Activated CD4-positive, alpha-beta T cell treated with anti-CD3 and anti-CD28 coated beads, Interleukin-2, amount 10 ng/mL, durations not matched to agents 24 days and 14 days (primary cell): ENCODE data around the gene AJM1. TPM values are rescaled to one million over a fixed set of nuclear protein-coding genes. Genes with fewer than 3 reads are reported as not detected.

ENCODE experiments used
- DNase-seq: peaks from one replicate; pipeline ENCODE4 v3.0.0; 2022
- H3K27ac Mint-ChIP-seq: one replicate; pipeline ENCODE4 v1.8.0; 2022; ENCODE audit warnings: mild to moderate bottlenecking, mixed read lengths
- H3K27me3 Mint-ChIP-seq: one replicate; pipeline ENCODE4 v1.8.0; 2022; ENCODE audit warnings: mixed read lengths
- H3K36me3 Mint-ChIP-seq: one replicate; pipeline ENCODE4 v1.8.0; 2022; ENCODE audit warnings: low read depth, mild to moderate bottlenecking, mixed read lengths
- H3K4me1 Mint-ChIP-seq: one replicate; pipeline ENCODE4 v1.8.0; 2021; ENCODE audit warnings: mixed read lengths
- H3K4me3 Mint-ChIP-seq: one replicate; pipeline ENCODE4 v1.8.0; 2022; ENCODE audit warnings: mild to moderate bottlenecking, moderate library complexity, mixed read lengths
- H3K9me3 Mint-ChIP-seq: one replicate; pipeline ENCODE4 v1.8.0; 2021; ENCODE audit warnings: mixed read lengths
- intact Hi-C: fragments of 100-400 bp; cut with micrococcal nuclease; formaldehyde crosslinking; loops from one replicate; pipeline ENCODE4 v1.15.1; 2023
- total RNA-seq: library from RNA; stranded (reverse); gene quantifications from 2 replicates; pipeline ENCODE4 v1.2.3, GENCODE V29; 2022

The AJM1 gene
- total RNA-seq, 1 donor from 2014 or later = 5.7 TPM

DNA sequence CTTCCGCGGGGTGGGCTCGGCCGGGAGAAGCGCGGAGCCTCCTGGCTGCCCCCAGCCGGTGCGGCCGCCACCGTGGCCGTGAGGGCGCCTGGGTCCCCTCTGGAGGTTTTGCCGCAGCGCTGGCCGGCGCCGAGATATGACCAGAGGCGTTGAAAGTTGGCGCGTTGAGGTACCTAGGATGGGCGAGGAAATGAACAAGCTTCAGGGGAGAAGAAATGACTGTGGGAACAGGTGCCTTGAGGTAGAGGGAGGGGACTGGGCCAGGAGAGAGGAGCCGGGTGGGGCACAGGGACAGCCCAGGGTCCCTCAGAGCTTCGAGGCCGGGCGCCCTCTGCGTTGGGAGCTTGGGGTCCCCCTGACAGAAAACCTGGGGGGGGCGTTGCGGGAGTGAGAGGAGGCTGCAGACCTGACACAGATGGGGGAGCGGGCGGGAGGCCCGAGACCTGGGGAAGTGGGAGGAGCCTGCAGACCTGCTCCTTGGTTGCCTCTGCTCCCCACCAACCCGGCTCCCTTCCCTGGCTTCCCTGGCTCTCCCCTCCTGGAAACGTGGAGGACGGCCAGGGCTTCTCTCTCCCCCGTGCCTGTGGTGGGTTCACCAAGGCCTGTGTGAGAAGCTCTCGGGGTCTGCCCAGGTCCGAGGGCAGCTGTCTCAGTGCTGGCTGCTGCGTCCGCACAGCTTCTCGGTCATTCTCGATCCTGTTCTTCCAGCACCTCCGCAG, 20.3 kb upstream of the AJM1 start:
- Mint-ChIP-seq H3K4me3 (no peak overlapping the region), H3K27me3 (no peaks in the 10 kb centered on the region), H3K4me1 (peaks cover 3% of the 10 kb centered on the region), H3K36me3 (peaks cover 17% of the 10 kb centered on the region), H3K9me3 (no peaks in the 10 kb centered on the region), H3K27ac (no peak overlapping the region)
- intact Hi-C loops = no loop called here
- no peak for DNase-seq

GRCh38 chr9:136823136-136824046, 18.9 kb upstream of the AJM1 start:
- Mint-ChIP-seq H3K9me3 (no peaks in the 10 kb centered on the region), H3K27me3 (no peaks in the 10 kb centered on the region), H3K4me3 (no peak overlapping the region), H3K36me3 (peaks cover 14% of the 10 kb centered on the region), H3K27ac (no peak overlapping the region), H3K4me1 (peaks cover 3% of the 10 kb centered on the region)
- intact Hi-C loops = no loop called here
- DNase-seq = no peak

DNA sequence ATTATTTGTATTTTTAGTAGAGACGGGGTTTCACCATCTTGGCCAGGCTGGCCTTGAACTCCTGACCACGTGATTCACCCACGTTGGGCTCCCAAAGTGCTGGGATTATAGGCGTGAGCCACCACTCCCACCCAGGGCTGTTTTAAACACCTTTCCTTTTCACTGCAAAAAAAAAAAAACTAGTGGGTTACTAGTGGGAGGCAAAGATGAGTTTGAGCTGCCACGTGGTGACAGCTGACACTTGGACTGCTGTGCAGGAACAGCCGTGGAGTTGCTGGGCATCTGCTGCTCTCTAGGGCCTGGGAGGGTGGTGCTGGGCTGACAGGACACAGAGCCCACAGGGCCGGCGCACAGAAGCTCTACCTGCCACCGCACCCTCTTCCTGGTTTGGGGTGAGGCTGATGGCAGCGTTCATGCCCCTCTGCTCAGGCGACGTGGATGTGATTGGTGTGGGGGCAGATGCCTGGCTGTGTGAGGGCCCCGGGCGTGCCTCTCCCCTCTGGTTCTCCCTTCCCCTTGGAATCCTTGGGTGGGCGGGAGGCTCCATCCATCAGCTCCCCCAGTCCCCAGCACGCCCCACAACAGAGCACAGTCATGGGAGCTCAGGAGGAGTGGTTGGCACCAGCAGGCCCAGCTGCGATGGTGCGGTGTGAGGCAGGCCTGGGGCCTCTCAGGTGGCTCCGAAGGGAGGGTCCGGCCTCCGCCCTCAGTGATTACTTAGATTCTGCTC, 17.6 kb upstream of the AJM1 start:
- Mint-ChIP-seq H3K36me3 (peaks cover 20% of the 10 kb centered on the region), H3K4me1 (peaks cover 3% of the 10 kb centered on the region), H3K27me3 (no peaks in the 10 kb centered on the region), H3K9me3 (no peaks in the 10 kb centered on the region), H3K27ac (no peak overlapping the region), H3K4me3 (no peak overlapping the region)
- no peak for DNase-seq
- intact Hi-C loops = no loop called here

GRCh38 chr9:136825295-136826187, 16.7 kb upstream of the AJM1 start:
- no peaks in the 10 kb centered on the region for H3K9me3 Mint-ChIP-seq
- H3K36me3 Mint-ChIP-seq = peaks cover 22% of the 10 kb centered on the region
- no peaks in the 10 kb centered on the region for H3K27me3 Mint-ChIP-seq
- H3K27ac Mint-ChIP-seq = no peak overlapping the region
- H3K4me1 Mint-ChIP-seq = peaks cover 3% of the 10 kb centered on the region
- DNase-seq = no peak
- intact Hi-C loops = no loop called here
- H3K4me3 Mint-ChIP-seq = no peak overlapping the region

DNA sequence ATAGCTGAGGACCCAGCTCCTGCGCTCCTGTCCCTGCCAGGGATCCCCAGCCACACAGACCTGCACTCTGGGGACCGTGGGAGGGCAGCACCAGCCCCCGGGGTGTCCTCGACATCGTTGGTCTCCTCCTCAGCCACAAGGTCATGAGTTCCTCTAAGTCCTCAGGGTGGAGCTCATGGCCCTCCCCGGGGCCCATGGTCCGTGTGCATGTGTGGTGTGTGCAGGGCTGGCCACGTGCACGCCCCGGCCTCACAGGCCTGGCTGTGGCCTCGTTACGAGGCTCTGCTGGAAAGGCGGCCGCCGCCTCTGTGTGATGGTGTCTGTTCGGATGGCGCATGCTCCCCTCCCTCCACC, 16.1 kb upstream of the AJM1 start:
- DNase-seq = no peak
- Mint-ChIP-seq H3K4me1 (no peaks in the 10 kb centered on the region), H3K4me3 (no peak overlapping the region), H3K36me3 (peaks cover 21% of the 10 kb centered on the region), H3K27me3 (no peaks in the 10 kb centered on the region), H3K27ac (no peak overlapping the region), H3K9me3 (no peaks in the 10 kb centered on the region)
- intact Hi-C loops = no loop called here

GRCh38 chr9:136826703-136827582, 15.3 kb upstream of the AJM1 start:
- no peak for DNase-seq
- no peaks in the 10 kb centered on the region for H3K4me1 Mint-ChIP-seq
- H3K4me3 Mint-ChIP-seq = no peak overlapping the region
- H3K9me3 Mint-ChIP-seq = no peaks in the 10 kb centered on the region
- intact Hi-C loops = no loop called here
- H3K27ac Mint-ChIP-seq = no peak overlapping the region
- peaks cover 22% of the 10 kb centered on the region for H3K36me3 Mint-ChIP-seq
- no peaks in the 10 kb centered on the region for H3K27me3 Mint-ChIP-seq

DNA sequence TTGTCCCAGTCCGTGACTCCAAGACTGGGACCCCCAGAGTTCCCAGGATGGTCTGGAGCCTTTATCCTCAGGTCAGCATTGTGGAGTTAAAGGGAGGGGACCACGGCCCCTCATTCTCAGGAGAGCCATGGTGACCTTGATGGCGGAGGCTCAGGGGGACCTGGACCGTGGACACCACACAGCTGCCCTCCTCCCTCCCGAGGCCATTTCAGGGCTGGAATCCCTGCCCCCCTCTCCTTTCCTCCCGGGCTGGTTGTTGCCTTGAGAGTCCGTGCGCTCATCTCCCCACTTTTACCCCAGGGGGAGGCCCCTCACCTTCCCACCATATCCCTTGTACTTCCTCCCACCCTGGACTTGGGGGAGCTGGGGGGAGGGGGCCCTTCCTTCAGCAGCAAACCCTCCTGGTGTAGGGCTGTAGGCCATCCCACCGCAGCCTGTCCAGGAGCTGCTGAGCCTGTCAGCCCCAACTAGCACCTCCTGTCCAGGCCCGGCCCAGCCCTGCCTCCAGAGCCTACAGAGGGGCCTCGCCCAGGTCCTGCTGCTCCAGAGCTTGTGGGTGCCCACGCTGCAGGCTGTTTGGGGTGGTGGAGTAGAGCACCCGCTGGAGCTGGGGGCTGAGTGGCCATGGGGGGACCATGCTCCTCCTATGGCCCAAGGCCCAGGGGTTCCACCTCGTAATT, 14.3 kb upstream of the AJM1 start:
- no peaks in the 10 kb centered on the region for H3K4me1 Mint-ChIP-seq
- H3K4me3 Mint-ChIP-seq = no peak overlapping the region
- DNase-seq = no peak
- H3K27me3 Mint-ChIP-seq = no peaks in the 10 kb centered on the region
- intact Hi-C loops = no loop called here
- H3K27ac Mint-ChIP-seq = no peak overlapping the region
- no peaks in the 10 kb centered on the region for H3K9me3 Mint-ChIP-seq
- H3K36me3 Mint-ChIP-seq = peaks cover 24% of the 10 kb centered on the region

GRCh38 chr9:136828474-136829140, 13.7 kb upstream of the AJM1 start:
- no peaks in the 10 kb centered on the region for H3K9me3 Mint-ChIP-seq
- no peaks in the 10 kb centered on the region for H3K4me1 Mint-ChIP-seq
- H3K27ac Mint-ChIP-seq = no peak overlapping the region
- intact Hi-C loops = no loop called here
- H3K36me3 Mint-ChIP-seq = peaks cover 24% of the 10 kb centered on the region
- no peak for DNase-seq
- H3K4me3 Mint-ChIP-seq = no peak overlapping the region
- H3K27me3 Mint-ChIP-seq = no peaks in the 10 kb centered on the region

DNA sequence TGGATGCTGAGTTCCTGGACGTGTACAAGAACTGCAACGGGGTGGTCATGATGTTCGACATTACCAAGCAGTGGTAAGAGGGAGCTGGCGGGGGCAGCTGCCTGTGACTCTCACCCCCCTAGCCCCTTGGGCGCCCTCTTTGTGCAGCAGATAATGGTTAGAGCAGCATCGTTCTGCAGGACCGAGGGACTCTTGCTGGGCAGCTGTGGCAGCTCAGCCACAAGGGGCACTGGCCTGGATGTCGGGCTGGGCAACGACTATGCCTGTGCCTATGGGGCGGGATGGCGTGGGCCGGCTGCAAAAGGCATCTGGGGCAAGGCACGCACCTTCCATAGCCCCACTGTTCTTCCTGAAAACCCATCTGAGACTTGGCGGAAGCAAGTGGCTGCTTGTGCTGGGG, 12.9 kb upstream of the AJM1 start:
- Mint-ChIP-seq H3K27me3 (no peaks in the 10 kb centered on the region), H3K9me3 (no peaks in the 10 kb centered on the region), H3K27ac (no peak overlapping the region), H3K4me1 (no peaks in the 10 kb centered on the region), H3K36me3 (peaks cover 24% of the 10 kb centered on the region), H3K4me3 (no peak overlapping the region)
- intact Hi-C loops = no loop called here
- no peak for DNase-seq

DNA sequence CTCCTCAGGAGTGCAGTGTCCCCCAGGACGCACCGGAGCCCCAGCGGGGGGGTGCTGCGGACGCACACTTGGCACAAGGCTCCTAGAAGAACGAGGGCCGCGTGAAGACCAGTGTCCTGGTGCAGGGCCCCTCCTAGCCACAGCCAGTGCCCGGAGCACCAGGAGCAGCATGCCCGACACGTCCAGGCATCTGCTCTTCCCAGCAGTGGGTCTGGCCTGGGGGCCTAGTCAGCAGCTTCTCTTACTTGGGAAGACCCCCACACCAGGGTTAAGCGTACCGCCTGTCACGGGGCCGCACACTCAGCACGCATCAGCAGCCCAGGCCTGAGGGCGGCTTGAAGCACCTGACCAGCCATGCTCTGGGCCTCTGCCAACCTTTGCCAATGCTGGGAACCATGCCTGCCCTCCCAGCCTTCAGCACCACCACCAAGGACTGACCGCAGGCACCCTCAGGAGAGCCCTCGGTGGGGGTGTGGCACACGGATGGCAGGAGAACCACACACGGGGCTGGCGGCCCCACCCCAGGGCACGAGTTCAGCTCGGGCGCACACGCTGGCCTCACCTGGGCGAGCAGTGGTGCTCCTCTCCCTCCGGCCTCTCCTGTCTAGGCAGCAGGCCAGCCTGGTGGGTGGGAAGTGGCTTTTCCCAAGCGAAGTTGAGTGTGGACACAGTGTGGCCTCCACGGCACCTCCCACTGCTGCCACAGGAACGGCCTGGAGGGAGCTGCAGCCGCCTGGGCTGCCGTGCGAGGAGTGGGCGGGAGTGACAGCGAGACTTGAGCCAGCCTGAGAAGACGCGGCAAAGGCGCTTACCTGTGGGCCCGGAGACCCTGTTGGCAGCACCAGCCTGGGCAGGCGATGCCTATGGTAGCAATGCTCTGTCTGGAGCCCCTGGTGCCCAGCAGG, 12.0 kb upstream of the AJM1 start:
- Mint-ChIP-seq H3K9me3 (no peaks in the 10 kb centered on the region), H3K4me1 (no peaks in the 10 kb centered on the region), H3K27ac (no peak overlapping the region), H3K4me3 (no peak overlapping the region), H3K36me3 (peaks cover 19% of the 10 kb centered on the region), H3K27me3 (no peaks in the 10 kb centered on the region)
- DNase-seq = no peak
- intact Hi-C loops = no loop called here

GRCh38 chr9:136831002-136831719, 11.1 kb upstream of the AJM1 start:
- H3K27ac Mint-ChIP-seq = no peak overlapping the region
- H3K4me3 Mint-ChIP-seq = no peak overlapping the region
- peaks cover 17% of the 10 kb centered on the region for H3K36me3 Mint-ChIP-seq
- intact Hi-C loops = no loop called here
- no peaks in the 10 kb centered on the region for H3K4me1 Mint-ChIP-seq
- H3K9me3 Mint-ChIP-seq = no peaks in the 10 kb centered on the region
- DNase-seq = no peak
- no peaks in the 10 kb centered on the region for H3K27me3 Mint-ChIP-seq
